Esophagus squamous epithelium (tissue), 4 donors: Measurements from ENCODE around the gene CAMKMT.

Experiments
- CTCF ChIP-seq, 6 experiments: fragments of 450-650 bp in 4 of 6; fragments of 200-600 bp in 2 of 6; sonication (generic) in 2 of 6; IDR thresholded peaks; one replicate each; pipeline ENCODE4 v1.5.1; 2016 to 2019; ENCODE audit warnings: antibody characterized with exemption in 6 of 6, mild to moderate bottlenecking in 4 of 6, moderate library complexity in 4 of 6
- POLR2A ChIP-seq, 4 donors: fragments of 450-650 bp; IDR thresholded peaks; one replicate each; pipeline ENCODE4 v1.6.1; 2017; ENCODE audit warnings: antibody characterized with exemption in 4 of 4, mild to moderate bottlenecking in 4 of 4, moderate library complexity in 3 of 4

GRCh38 chr2:44623622-44624351 lies 262.0 kb downstream of the CAMKMT start:
- TF ChIP-seq CTCF (IDR thresholded peaks at IDR 0.05) = peak in 1 of 6 experiments; percentile 5
- TF ChIP-seq POLR2A (IDR thresholded peaks at IDR 0.05) = no peak
